SKM-1 treated with dmso at 0.1 percent for 144 hours (cell line): Measurements from ENCODE around the gene SLC22A16.
"Not testable (repeated sequence)": the region's sequence is repeated elsewhere in the genome, so short reads cannot be mapped to it uniquely, and the experiment has no call there.

Source experiments
- DNase-seq: peaks from one replicate; lab custom pipeline; 2025; ENCODE audit not compliant: unreplicated experiment; lab: John Stamatoyannopoulos, UW

SLC22A16 gene

DNA sequence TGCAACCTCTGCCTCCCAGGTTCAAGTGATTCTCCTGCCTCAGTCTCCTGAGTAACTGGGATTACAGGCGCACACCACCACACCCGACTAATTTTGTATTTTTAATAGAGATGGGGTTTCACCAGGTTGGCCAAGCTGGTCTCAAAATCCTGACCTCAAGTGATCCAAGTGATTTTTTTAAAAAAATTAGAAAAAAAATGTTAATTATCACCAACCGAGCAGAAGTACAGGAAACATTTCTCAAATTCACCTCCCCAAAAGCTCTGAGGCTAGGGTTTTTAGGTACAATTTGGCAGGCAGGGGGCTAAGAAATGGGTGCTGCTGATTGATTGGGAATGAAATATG is 14.9 kb upstream of the SLC22A16 start:
- no peak for DNase-seq

DNA sequence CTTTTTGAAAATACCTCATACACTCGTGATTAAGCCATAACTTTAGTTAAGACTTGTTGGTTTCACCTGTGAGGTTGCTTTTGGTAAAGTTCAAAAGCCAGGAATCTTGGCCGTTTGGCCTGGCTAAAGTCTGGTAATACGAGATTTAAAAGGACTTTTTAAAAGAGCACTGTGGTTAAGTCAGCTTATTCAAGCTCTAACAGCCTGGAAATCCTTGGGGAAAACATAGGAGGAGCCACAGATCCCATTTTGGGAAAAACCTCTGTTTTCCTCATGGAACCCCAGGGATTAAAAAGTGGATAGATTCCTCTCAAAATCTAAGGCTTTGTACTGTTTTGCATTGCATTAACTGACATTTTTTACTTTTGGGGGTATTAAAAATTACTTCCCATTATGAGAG is 13.7 kb upstream of the SLC22A16 start:
- DNase-seq = no peak

DNA sequence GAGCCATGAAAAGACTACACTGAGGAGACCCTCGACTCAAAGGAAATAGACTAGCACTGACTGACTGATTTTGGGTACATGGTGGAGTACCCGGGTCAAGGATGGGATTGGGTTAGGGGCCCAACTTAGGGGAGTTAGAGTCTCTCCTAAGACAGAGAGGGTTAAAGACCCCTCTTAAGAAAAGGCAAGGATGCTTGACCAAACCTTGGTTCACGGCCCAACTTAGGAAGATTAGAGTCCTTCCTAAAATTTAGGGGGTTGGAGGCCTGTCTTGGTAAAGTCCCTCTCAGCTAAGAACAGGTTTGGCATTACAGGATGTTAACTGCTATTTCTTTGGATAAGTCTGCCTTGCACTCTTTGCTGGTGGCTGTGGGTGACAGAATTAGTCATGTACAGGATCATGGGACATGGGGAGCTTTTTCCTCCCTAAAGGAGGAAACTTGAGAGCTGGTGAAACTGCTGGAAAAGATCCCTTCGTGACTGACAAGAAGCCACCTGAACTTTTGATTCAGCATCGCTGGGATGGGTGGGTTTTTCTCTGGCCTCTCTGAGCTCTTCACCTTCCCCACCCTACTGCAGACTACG is 12.3 kb upstream of the SLC22A16 start:
- no peak for DNase-seq

DNA sequence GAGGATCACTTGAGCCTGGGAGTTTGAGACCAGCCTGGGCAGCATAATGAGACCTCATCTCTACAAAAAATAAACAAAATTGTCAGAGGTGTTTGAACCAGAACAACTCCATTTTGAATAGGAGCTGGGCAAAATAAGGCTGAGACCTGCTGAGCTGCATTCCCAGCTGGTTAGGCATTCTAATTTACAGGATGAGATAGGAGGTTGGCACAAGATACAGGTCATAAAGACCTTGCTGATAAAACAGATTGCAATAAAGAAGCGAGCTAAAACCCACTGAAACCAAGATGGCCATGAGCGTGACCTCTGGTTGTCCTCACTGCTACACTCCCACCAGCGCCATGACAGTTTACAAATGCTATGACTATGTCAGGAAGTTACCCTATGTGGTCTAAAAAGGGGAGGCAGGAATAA is 11.6 kb upstream of the SLC22A16 start:
- DNase-seq = not testable (repeated sequence)

DNA sequence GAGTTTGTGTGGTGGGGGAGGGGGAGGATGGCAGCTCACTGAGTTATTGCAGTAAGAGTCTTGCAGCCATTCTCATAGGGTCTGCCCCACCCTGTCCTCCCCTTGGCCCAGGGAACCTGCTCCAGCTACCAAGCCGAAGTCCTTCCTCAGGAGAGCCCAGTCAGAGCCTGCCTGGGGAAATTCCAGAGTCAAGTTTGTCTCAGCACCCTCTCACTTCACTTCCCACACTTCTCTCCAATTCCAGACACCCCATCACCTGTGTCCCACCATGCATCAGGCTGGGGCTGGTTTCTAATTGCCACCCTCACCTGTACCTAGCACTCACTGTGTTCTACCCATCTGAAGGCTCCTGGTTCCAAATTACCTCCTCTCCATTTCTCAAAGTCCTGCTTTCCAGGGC is 10.3 kb upstream of the SLC22A16 start:
- DNase-seq = no peak

DNA sequence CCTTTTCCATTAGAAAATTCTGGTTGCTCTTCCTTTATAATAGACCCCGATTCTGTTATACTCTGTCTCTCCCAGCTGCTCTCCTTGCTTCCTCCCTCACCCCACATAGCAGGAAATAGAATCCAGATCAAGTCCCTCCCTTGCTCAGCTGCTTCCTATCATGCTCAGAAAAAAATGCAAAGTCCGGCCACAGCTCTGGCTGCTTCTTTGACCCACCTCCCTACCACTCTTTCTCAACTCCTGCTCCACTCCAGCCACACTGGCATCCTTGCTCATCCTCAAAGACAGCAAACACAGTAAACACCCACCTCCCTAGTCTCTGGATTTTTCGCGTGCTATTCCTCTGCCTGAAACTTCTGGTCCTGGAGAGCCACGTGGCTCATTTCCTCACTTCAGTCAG is 9.1 kb upstream of the SLC22A16 start:
- no peak for DNase-seq

DNA sequence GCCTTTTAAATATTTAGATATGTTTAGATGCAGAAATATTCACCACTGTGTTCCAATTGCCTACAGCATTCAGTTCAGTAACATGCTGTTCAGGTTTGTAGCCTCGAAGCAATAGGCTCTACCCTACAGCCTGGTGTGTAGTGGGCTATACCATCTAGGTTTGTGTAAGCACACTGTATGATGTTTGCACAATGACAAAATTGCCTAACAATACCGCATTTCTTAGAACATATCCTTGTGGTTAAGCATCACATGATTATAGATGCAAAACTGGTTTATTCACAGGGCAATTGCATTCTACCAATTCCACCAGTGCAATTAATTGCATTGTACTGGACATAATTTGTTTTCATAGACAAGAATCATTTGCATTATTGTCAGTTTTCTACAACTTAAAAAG is 7.9 kb upstream of the SLC22A16 start:
- DNase-seq = peak; percentile 43

DNA sequence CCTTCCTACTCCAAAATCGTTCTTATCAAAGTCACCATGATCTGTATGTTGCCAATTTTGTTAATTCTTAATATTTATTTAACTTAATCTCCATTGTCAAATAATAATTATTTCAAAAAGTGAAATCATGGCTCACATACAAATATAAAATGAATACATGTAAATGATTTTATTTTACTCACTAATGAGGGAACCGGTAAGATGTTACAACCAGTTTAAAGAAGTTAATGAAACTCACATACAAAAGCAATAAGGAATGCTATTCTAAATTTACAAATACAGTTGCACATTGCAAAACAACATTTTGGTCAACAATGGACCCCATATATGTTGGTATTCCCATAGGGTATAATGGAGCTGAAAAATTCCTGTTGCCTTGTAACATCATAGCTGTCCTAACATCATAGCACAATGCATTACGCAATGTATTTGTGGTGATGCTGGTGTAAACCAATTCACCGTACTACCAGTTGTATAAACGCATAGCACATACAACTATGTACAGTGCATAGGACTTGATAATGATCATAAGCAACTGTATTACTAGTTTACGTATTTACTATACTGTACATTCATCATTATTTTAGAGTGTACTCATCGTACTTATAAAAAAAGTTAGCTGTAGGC is 6.5 kb upstream of the SLC22A16 start:
- no peak for DNase-seq

DNA sequence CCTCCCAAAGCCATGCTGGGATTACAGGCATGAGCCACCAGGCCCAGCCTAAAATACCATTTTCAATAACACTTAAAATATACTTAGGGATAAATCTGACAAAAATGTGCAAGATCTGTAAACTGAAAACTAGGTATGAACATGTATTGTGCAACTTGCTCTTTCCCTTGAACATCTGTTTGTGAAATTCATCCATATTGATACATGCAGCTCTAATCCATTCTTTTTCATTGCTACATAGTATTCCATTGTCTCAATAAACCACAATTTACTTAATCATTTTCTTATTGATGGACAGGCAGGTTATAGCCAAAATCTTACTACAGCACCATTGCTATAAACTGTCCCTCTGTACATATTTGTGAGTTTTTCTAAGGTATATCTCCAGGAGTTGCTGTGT is 4.7 kb upstream of the SLC22A16 start:
- DNase-seq = no peak

DNA sequence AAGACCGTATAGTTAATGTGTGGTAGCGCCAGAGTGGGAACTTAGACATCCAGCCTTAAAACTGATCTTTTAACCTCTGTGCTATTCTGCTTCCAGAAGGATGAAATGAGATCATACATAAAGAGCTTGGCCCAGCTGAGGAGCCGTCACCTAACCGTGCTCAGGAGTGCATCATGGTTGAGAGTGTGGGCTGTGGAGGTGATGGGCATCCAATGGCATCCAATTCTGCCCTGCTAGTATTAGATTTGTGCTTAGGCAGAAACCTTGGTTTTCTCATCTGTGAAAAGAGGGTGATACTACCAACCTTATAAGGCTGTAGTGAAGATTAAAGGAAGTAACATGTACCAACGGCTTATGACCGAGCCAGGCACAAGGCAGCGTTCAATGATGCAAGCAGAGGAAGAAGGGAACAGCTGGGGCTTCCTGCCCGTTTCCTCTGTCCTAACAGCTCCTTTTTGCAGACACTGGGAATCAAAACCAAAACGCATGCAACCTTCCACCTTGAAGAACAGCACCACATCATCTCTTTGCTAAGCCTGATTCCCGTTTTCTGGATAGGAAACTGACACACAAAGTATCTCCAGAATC is 1.3 kb downstream of the SLC22A16 start:
- peak; percentile 93 for DNase-seq

DNA sequence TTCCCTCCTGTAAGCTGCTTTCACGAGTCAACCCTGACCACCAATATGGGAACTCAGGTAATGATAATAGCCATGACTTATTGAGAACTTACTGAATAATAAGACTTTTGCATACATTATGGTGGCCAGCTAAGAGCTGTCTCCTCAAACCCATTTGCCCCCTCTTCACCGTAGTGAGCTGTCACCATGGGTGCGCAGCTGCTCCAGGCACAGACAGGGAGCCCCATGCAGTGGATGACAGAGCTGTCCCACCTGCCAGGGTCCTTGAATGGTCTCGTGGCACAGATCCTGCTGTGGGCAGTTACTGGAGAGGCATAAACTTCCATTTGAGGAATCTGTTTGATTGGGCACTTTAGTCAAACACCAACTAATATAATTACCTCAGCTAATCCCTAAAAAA is 1.9 kb downstream of the SLC22A16 start:
- DNase-seq = no peak

DNA sequence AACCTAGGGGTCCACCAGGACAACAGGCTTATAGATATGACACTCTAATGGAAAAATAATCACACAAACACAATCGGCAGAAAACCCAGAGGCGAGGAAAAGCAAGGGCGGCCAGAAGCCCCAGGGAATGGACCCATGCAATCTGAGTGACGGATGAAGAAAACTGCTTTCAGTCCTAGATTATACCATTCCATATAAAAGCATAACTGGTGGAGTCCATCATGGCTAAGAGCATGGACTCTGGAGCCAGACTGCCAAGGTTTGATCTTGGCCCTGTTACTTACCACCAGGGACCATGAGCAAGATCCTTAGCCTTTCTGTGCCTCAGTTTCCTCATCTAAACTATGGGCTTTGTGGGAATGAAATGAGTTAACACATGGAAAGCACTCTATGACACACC is 3.7 kb downstream of the SLC22A16 start:
- DNase-seq = no peak

DNA sequence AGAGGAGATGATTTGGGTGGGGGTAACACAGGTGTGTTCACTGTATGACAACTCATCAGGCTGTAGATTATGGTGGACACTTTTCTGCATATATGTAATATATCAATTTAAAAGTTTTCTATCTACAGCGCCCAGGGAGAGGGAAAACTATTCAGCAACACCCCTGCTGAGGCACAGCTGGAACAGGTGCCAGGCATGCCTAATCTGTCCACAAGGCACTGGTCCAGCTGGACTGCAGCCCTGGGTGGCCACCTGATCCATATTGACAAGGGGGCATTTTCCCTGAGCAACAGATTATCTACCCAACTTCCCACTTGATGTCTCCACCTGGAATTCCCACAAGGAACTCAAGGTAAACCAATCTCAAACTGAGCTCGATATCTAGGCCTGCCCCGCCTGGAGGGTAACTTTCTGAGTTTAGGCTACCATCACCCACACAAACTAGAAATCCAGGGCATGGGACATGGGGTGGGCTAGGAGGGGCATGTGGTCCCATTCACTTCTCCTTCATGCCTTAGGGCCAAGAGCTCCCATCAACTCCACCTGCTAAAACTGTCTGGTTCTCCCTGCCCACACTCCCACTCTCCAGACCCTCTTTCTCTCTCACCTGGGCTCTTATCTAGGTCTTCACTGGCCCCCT is 4.6 kb downstream of the SLC22A16 start:
- DNase-seq = no peak

DNA sequence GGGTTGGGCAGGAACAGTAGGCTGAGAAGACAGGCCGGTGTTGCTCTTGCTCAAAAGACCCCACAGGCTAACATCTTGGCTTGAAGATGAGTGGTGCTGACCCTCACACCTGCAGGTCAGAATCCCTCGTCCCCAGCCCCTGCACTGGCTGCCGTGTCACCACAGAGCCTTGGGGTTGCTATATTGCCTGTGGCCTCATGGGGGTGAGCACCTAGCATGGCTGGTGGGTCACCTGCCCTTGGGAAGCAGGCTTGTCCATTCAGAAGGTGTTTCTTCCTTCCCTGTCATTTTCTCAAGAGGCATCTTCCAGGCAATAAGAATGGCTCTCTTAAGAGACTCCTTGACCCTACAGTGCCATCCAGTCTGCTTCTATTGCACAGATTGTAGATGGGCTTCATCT is 7.7 kb downstream of the SLC22A16 start:
- DNase-seq = no peak

DNA sequence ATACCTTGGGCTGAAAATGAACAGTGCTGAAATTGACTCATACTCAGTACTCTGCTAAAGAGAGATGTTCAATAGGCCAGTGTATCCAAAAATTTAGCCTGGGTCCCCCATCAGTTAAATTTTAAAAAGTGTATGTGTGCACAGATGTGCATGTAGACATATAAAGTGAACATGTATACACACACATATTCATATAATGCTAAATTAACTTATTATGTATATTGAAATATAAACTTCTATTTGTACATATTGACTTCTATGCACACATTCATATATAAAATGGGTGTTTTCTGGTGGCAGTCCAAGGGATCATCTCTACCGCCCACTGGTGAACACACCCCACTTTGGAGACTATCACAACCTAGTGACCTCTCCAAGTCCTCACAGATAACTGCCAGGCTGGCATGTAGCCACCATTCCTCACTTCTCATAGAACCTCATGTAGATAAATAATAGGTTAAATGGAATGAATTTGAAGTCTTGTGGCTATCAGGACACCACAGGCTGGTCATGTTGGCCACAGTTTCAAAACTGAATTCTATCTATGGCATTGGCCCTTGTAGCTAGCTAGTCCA is 8.8 kb downstream of the SLC22A16 start:
- no peak for DNase-seq

DNA sequence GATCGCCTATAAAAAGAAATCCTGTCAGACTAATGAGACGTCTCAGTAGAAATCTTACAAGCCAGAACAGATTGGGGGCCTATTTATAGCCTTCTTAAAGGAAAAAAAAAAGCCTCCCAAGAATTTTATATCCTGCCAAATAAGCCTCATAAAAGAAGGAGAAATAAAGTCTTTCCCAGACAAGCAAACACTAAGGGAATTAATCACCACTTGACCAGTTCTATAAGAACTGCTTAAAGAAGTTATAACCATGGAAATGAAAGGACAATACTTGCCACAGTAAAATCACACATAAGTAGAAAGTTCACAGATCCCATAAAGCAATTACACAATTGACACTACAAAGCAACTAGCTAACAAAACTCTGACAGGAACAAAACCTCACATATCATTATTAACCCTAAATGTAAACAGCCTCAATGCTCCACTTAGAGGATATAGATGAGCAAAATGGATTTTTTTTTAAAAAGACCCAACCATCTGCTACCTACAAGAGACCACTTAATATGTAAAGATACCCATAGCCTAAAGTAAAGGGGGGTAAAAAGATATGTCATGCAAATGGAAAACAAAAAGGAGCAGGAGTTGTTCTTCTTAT is 13.4 kb downstream of the SLC22A16 start:
- no peak for DNase-seq

DNA sequence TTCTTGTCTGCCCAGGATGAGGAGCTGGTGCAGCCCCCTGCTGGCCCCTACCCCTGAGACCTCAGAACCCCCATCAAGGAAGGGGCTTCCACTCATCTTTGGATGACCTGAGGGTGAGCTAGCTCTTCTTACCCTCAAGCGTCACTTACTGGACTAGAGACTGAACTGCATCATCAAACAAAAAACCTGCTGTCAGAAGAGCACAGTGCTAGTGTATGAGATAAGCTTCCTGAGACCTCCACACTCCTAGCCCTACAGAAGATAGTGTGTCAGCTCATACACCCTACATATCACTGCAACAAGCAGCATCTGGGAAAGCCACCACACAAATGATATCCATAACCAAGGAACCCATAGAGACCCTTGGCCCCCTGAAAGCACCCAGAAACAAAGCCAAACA is 15.0 kb downstream of the SLC22A16 start:
- no peak for DNase-seq

DNA sequence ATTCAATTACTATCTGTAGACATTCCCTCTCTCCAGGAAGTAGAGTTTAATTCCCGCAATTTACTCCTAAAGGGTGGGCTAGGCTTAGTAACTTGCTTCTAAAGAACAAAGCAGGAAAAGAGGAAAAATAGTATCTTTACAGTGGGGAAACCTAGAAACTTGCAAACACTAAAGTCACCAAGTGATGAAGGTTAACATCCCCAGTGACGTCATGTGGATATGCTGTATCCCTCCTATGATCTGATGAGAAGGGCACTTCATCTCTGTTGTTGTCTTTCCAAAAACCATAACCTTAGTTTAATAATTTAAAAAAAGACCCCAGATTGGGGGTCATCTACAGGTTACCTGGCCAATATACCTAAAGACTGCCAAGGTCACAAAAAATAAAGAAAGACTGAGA is 17.3 kb downstream of the SLC22A16 start:
- DNase-seq = no peak

DNA sequence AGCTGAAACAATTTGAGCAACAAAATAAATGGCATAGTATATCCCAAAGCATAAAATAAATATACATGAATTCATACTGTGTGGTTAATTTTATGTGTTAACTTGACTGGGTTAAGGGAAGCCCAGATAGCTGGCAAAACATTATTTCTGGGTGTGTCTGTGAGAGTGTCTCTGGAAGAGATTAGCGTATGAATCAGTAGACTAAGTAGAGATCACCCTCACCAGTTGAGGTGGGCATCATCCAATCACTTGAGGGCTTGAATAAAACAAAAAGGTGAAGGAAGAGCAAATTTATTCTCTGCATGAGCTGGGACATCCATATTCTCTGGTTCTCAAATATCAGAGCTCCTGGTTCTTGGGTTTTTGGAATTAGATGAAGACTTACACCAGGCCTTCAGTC is 17.9 kb downstream of the SLC22A16 start:
- DNase-seq = no peak

DNA sequence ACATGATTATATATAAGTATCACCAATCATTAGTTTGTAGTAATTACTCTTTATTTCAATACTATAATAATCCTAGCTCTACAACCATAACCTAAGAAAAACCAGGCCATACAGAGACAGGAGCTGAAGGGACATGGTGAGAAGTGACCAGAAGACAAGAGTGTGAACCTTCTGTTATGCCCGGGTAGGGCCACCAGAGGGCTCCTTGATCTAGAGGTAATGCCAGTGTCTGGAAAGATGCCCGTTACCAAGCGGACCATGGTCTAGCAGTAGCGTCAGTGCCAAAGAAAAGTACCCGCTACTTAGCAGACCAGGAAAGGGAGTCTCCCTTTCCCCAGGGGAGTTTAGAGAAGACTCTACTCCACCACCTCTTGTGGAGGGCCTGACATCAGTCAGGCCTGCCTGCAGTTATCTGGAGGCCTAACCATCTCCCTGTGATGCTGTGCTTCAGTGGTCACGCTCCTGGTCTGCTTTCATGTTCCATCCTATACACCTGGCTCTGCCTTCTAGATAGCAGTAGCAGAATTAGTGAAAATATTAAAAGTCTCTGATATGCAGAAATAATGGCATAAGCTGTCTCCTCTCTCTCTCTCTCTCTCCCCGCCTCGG is 18.7 kb downstream of the SLC22A16 start:
- peak; percentile 14 for DNase-seq

DNA sequence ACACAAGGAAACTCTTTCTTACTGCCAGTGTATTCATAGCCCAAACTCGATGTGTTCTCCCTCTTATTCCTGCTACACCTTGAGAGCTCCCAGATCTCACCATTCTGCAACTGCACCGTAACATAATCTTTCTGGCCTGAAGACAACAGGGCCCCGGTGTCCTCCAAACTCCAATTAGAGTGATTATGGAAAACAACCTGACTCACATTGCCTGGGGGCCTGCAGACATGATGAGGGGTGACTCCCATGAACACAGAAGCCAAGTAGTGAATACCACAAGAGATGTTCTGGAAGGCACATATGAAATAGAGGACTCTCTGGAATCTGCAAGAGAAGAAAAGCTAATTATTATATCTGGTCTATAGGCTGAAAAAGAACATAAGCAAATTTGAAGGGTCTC is 19.7 kb downstream of the SLC22A16 start:
- DNase-seq = no peak
